GM12873 (cell line): ENCODE results near the gene TSPAN18.

Experiments used
- TF ChIP-seq, protein P1 (sequence below): IDR thresholded peaks from 2 replicates; pipeline ENCODE4 v1.5.1; 2012; ENCODE audit warnings: low read depth, mild to moderate bottlenecking, moderate library complexity, low read length, control low read depth; ENCODE audit not compliant: insufficient read depth; ENCODE audit errors: missing control alignments

Gene TSPAN18

DNA sequence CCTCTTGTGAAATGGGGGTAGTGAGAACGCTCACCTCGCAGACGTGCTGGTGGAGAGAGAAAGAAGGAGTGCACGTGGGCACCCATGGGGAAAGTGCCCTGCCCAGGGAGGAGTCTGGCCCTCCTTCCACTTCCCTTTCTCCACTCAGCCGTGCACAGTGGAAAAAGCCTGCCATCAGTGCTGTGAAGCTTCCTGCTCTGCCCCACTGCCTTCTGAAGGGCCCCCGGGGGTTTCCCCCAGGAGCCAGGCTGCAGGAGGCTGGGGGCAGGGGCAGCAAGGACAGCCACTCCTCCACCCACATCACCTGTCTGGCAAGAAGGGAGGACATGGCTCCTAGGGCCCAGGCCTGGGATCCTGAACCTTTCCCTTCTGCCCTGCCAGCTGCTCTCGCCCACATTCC lies 216.4 kb downstream of the TSPAN18 start:
- TF ChIP-seq, protein P1, sequence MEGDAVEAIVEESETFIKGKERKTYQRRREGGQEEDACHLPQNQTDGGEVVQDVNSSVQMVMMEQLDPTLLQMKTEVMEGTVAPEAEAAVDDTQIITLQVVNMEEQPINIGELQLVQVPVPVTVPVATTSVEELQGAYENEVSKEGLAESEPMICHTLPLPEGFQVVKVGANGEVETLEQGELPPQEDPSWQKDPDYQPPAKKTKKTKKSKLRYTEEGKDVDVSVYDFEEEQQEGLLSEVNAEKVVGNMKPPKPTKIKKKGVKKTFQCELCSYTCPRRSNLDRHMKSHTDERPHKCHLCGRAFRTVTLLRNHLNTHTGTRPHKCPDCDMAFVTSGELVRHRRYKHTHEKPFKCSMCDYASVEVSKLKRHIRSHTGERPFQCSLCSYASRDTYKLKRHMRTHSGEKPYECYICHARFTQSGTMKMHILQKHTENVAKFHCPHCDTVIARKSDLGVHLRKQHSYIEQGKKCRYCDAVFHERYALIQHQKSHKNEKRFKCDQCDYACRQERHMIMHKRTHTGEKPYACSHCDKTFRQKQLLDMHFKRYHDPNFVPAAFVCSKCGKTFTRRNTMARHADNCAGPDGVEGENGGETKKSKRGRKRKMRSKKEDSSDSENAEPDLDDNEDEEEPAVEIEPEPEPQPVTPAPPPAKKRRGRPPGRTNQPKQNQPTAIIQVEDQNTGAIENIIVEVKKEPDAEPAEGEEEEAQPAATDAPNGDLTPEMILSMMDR = no peak

DNA sequence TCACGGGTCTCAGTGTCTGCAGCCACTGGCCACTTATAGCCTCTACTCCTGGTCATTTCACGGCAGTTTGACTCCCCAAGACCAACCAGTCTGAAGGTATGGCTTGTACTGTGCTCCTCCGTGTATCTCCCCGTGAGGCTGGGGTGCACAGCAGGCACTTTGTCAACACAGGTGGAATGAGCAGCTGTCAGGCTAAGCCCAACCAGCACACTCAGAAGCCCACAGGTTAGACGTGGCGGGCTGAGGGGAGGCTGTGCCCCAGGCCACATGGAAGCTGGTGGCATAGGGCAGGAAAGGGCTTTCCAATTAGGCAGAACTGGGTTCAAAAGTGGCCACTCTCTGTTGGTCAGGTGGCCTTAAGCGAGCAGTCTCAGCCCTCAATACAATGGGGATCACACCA lies 216.9 kb downstream of the TSPAN18 start:
- TF ChIP-seq, protein P1 = no peak

DNA sequence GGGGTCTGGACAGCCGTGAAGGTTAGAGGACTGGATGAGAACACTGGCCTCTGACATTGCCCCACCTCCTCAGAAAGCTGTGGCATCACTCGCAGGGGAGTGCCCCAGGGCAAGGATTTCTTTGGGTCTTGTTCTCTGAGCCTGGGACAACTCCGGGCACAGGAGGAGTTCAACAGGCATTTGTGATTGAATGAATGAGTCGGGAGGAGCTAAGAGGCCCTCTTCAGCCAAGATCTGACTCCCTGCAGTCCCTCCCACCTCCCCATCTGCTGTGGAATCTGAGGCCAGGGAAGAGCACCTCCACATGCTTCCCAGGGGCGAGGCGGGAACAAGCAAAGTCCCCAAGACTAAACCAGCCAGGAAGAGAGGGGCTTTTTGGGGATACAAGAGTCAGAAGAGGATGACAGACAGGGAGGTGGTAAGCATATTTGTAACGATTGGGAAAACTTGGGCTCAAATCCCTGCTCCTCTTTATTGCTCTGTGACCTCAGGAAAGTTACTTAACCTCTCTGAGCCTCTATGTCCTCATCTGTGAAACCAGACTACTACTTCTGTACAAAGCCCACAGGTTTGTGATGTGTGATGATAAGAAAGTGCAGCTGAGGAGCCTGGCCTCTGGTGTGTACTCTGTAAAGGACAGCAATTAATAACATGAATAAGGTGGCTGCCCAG lies 217.6 kb downstream of the TSPAN18 start:
- TF ChIP-seq, protein P1 = no peak

DNA sequence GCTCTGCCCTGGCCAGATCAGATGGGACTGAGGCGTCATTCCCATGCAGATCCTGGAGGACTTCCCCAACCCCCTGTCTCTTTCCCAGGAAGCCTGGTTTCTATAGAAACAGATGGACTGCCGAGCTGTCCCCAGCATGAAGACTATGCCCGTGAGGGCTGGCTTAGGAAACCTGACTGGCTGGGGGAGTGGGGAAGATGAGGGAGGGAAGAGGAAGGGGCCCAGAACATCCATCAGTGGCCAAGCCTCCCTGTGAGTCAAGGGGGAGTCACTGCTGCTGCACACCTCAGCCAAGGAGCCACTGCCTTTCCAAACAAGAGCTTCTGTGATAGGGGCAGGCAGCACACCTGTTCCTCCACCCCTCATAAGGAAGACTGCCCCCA lies 218.1 kb downstream of the TSPAN18 start:
- TF ChIP-seq, protein P1 = no peak

DNA sequence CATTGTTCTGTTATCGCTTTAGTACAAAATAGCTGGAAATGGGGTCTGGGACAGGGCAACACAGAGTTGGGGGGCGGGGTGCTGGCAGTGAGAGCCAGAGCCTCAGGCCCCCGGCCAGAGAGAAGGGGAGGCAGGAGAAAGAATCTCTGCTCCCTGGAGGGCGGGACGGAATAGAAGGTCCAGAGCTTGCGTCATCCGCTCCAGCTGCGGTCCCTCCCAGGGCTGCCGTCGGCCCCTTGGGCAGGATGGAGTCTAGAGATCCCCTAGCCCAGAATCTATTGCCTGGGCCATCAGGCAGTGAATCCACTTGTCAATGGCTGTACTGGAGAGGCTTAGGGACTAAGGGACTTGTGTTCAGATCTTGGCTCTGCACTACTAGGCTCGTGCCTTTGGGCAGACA lies 218.9 kb downstream of the TSPAN18 start:
- TF ChIP-seq, protein P1 = no peak

DNA sequence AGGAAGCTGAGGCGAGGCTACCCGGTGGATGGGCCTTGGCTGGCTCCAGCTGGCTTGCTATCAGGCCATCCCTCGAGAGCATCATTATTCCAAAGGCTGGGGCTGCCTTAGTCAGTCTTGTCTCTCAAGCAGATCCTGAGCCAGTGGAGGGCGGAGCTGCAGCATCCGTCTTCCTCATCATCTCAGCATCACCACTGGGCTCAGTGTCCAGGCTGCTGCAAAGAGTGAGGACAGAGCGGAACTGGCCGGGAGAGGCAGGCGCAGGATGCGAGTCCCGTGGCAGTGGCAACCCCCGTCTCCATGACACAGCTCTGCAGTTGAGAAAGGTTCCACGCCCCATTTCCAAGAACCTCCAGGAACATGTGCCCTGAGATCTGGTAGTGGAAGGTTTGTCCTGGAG lies 219.5 kb downstream of the TSPAN18 start:
- TF ChIP-seq, protein P1 = no peak

DNA sequence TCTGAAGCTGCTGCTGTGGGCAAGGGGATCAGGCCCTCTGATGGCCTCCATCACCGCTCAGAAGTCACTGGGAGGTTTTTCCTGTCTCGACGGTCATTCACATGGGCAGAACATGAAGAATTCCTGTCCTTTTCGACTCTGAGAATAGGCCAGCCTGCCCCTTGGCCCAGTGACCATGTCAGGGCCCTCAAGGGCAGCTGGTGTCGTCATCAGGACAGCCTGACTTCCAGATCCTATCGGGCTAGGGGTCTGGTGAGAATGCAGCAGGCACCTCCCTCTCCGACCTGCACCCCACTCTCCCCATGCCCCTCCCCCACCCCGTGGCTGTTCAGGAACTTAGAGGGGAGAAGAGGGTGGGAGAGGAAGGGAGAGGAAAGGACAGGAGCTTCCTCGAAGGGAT lies 220.4 kb downstream of the TSPAN18 start:
- TF ChIP-seq, protein P1 = no peak
